K562 (cell line): Measurements from ENCODE around the gene RRP7A. TPM values are rescaled to one million over a fixed set of nuclear protein-coding genes. Genes with fewer than 3 reads are reported as not detected.

ENCODE experiments used
- CHAMP1 ChIP-seq: fragments of 450-650 bp; IDR thresholded peaks from 2 replicates; pipeline ENCODE4 v1.6.1; 2016; ENCODE audit warnings: mild to moderate bottlenecking
- HMG20B ChIP-seq: fragments of 250-450 bp; sonication (Bioruptor Pico); IDR thresholded peaks from 2 replicates; pipeline ENCODE4 v1.5.0; 2021; ENCODE audit warnings: mild to moderate bottlenecking
- JUND ChIP-seq, 2 experiments: IDR thresholded peaks; 2 replicates in 1 of 2; 3 replicates in 1 of 2; pipeline ENCODE4 v1.6.1; 2011; ENCODE audit warnings: borderline replicate concordance in 2 of 2, low read depth in 2 of 2, low read length in 2 of 2, improper control_type of control experiment in 1 of 2, missing biosample characterization in 1 of 2, missing genetic modification characterization in 1 of 2, missing genetic modification reagents in 1 of 2
- PML ChIP-seq: IDR thresholded peaks from 2 replicates; pipeline ENCODE4 v1.6.1; 2012; ENCODE audit warnings: low read length, inconsistent platforms
- RAD21 ChIP-seq, 2 experiments: fragments of 250-450 bp in 1 of 2; fragments of 450-650 bp in 1 of 2; sonication (Bioruptor Pico) in 1 of 2; formaldehyde crosslinking in 1 of 2; IDR thresholded peaks in 1 of 2; conservative IDR thresholded peaks in 1 of 2; 2 replicates each; pipeline versions ENCODE4 v1.4.0 to v1.8.0; 2020 to 2022; ENCODE audit warnings: mild to moderate bottlenecking in 2 of 2, moderate library complexity in 1 of 2
- RBFOX2 ChIP-seq: fragments of 200-400 bp; formaldehyde crosslinking; IDR thresholded peaks from 2 replicates; pipeline ENCODE4 v1.6.1; 2017; ENCODE audit warnings: low read depth, mild to moderate bottlenecking, low read length, moderate library complexity
- SMAD3 ChIP-seq: fragments of 450-650 bp; formaldehyde crosslinking; conservative IDR thresholded peaks from 2 replicates; pipeline ENCODE4 v1.4.0; 2020; ENCODE audit warnings: mild to moderate bottlenecking
- TBP ChIP-seq: optimal IDR thresholded peaks from 2 replicates; pipeline ENCODE3; 2011; ENCODE audit warnings: low read depth, low read length, improper control_type of control experiment
- TEAD1 ChIP-seq, 2 experiments: fragments of 450-650 bp in 1 of 2; sonication (generic) in 1 of 2; formaldehyde crosslinking; IDR thresholded peaks; 2 replicates each; pipeline versions ENCODE4 v1.4.0 to v1.8.0; 2020 to 2022; ENCODE audit warnings: mild to moderate bottlenecking in 2 of 2, missing genetic modification reagents in 1 of 2
- XRCC4 ChIP-seq: IDR thresholded peaks from one replicate; pipeline ENCODE4 v1.6.1; 2011; ENCODE audit not compliant: insufficient read depth, insufficient read length; ENCODE audit errors: extremely low read depth
- YY1 ChIP-seq, 3 experiments: IDR thresholded peaks; 2 replicates each; pipeline ENCODE4 v1.6.1; 2011; ENCODE audit warnings: low read length in 2 of 3, mild to moderate bottlenecking in 2 of 3, moderate library complexity in 2 of 3, borderline replicate concordance in 1 of 3, control low read depth in 1 of 3, low read depth in 1 of 3; ENCODE audit not compliant: insufficient read depth in 3 of 3, insufficient replicate concordance in 2 of 3, control insufficient read depth in 1 of 3, insufficient read length in 1 of 3; ENCODE audit errors: extremely low read depth in 1 of 3
- ZBTB7A ChIP-seq: IDR thresholded peaks from 2 replicates; pipeline ENCODE4 v1.6.1; 2011; ENCODE audit warnings: low read depth, mild to moderate bottlenecking, low read length, moderate library complexity, borderline replicate concordance; ENCODE audit not compliant: control insufficient read depth
- ZC3H4 ChIP-seq: sonication (generic); formaldehyde crosslinking; IDR thresholded peaks from 2 replicates; pipeline ENCODE4 v1.9.0; 2021; ENCODE audit warnings: missing genetic modification reagents, borderline replicate concordance
- ZNF699 ChIP-seq: fragments of 250-450 bp; sonication (Bioruptor Pico); IDR thresholded peaks from 2 replicates; pipeline ENCODE4 v1.8.0; 2021; ENCODE audit warnings: mild to moderate bottlenecking, moderate library complexity; ENCODE audit not compliant: insufficient replicate concordance
- ZNF740 ChIP-seq, 3 experiments: fragments of 200-800 bp in 1 of 3; sonication (Bioruptor generic) in 1 of 3; sonication (generic) in 1 of 3; formaldehyde crosslinking in 1 of 3; IDR thresholded peaks; 2 replicates each; pipeline versions ENCODE4 v1.6.1 to v1.8.0; 2016 to 2022; ENCODE audit warnings: mild to moderate bottlenecking in 2 of 3, missing compliant biosample characterization in 2 of 3, missing genetic modification characterization in 2 of 3, missing genetic modification reagents in 1 of 3
- polyA plus RNA-seq, 8 experiments: library from polyadenylated mRNA; depleted of rRNA in 4 of 8; stranded (reverse) in 5 of 8; unstranded in 3 of 8; fragments of >200 nt; fragmentation: Nextera tagmentation in 2 of 8; fragmentation: Illumina TruSeq in 1 of 8; extraction: Ambion mirVana in 2 of 8; extraction: Trizol in 1 of 8; gene quantifications; 2 replicates each; pipeline versions ENCODE4 v1.2.1 to v1.2.3, GENCODE V29; 2011 to 2014; ENCODE audit warnings: inconsistent platforms in 1 of 8, missing spikeins in 1 of 8
- total RNA-seq, 7 experiments: library from RNA; depleted of rRNA in 6 of 7; stranded (reverse); fragments of >200 nt in 6 of 7; fragmentation: Illumina TruSeq in 2 of 7; extraction: Trizol in 2 of 7; gene quantifications; 2 replicates each; pipeline versions ENCODE4 v1.2.1 to v1.2.3, GENCODE V29; 2011 to 2021; ENCODE audit warnings: low replicate concordance in 1 of 7
- TF ChIP-seq, protein P1 (sequence below): fragments of 150-350 bp; conservative IDR thresholded peaks from 2 replicates; pipeline ENCODE4 v1.6.1; 2014; ENCODE audit warnings: low read length

Gene RRP7A
- total and polyA plus RNA-seq, 9 of the 15 experiments (the other 6 are each of a cell fraction or from before 2014, with no cell fraction given) = 3.4 to 74.1 (median 40.3) TPM

- TF ChIP-seq, protein P1, sequence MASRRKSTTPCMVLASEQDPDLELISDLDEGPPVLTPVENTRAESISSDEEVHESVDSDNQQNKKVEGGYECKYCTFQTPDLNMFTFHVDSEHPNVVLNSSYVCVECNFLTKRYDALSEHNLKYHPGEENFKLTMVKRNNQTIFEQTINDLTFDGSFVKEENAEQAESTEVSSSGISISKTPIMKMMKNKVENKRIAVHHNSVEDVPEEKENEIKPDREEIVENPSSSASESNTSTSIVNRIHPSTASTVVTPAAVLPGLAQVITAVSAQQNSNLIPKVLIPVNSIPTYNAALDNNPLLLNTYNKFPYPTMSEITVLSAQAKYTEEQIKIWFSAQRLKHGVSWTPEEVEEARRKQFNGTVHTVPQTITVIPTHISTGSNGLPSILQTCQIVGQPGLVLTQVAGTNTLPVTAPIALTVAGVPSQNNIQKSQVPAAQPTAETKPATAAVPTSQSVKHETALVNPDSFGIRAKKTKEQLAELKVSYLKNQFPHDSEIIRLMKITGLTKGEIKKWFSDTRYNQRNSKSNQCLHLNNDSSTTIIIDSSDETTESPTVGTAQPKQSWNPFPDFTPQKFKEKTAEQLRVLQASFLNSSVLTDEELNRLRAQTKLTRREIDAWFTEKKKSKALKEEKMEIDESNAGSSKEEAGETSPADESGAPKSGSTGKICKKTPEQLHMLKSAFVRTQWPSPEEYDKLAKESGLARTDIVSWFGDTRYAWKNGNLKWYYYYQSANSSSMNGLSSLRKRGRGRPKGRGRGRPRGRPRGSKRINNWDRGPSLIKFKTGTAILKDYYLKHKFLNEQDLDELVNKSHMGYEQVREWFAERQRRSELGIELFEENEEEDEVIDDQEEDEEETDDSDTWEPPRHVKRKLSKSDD = no peak
- TF ChIP-seq SMAD3 (CRISPR knock-in tag) = no peak
- TF ChIP-seq TEAD1 (CRISPR knock-in tag; IDR thresholded peaks at IDR 0.05) = peak in 1 of 2 experiments; percentile 48; a peak in 1 of 4 replicates
- TF ChIP-seq ZNF740 (CRISPR knock-in tag; IDR thresholded peaks at IDR 0.05) = no peak
- no peak for TF ChIP-seq ZNF740 (tag; IDR thresholded peaks at IDR 0.05)
- TF ChIP-seq ZC3H4 (CRISPR knock-in tag) = peak; percentile 81; the same call in 1 of the 2 replicates
- peak in 2 of 3 experiments; percentile 43 to 64 for TF ChIP-seq YY1 (IDR thresholded peaks at IDR 0.05; ENCODE audit: borderline replicate concordance in 1 of 3, control insufficient read depth in 1 of 3, extremely low read depth in 1 of 3, insufficient read depth in 3 of 3, insufficient read length in 1 of 3, insufficient replicate concordance in 2 of 3, low read depth in 1 of 3, low read length in 2 of 3)
- TF ChIP-seq TBP = peak; percentile 88
- no peak for TF ChIP-seq XRCC4
- peak; percentile 19; the same call in 1 of the 2 replicates for TF ChIP-seq JUND (IDR thresholded peaks at IDR 0.05; ENCODE audit: borderline replicate concordance, low read depth, low read length)
- TF ChIP-seq JUND (tag; IDR thresholded peaks at IDR 0.05; ENCODE audit: borderline replicate concordance, low read depth, low read length) = no peak; the same call in 2 of the 3 replicates
- TF ChIP-seq PML = 0 out of 2 replicates have a peak, but pooled peaks have one; percentile 28
- TF ChIP-seq CHAMP1 = no peak
- peak; percentile 86; the same call in 1 of the 2 replicates for TF ChIP-seq ZBTB7A
- no peak for TF ChIP-seq RAD21 (CRISPR knock-in tag; conservative IDR thresholded peaks at IDR 0.05 in 1 of 2, IDR thresholded peaks at IDR 0.05 in 1 of 2)
- no peak for TF ChIP-seq ZNF699 (CRISPR knock-in tag)
- TF ChIP-seq RBFOX2 = peak; percentile 86
- TF ChIP-seq HMG20B (CRISPR knock-in tag) = no peak
These were observed 34.1 kb upstream of the RRP7A start, which contains the start of gene SERHL2 (continued) for GRCh38 chr22:42553475-42554361.
